IMR-90 (cell line): ENCODE measurements around the gene SP2. TPM values are rescaled to one million over a fixed set of nuclear protein-coding genes. Genes with fewer than 3 reads are reported as not detected.
A peak's percentile ranks its signal among the peaks of the same experiment; 100 is the strongest.

Experiments
- ATAC-seq: fragments of 200-7000 bp; cut with Tn5 transposase; 2 replicates; pipeline ENCODE4 v1.9.1; 2020; ENCODE audit warnings: low read depth, mild to moderate bottlenecking, moderate library complexity
- BruUV-seq: library from RNA; stranded (reverse); fragments of 400-500 nt; replicated peaks from 2 replicates; lab custom pipeline; 2021; lab: Mats Ljungman, UMichigan
- CTCF ChIA-PET: fragments of 300-600 bp; formaldehyde crosslinking; extraction: SDS; loops from one replicate; lab custom pipeline; 2021; ENCODE audit warnings: antibody characterized with exemption; lab: Yijun Ruan, JAX
- POLR2A ChIA-PET: fragments of 300-600 bp; sonication (Branson Sonifier 250); formaldehyde crosslinking; loops from one replicate; lab custom pipeline; 2022; ENCODE audit warnings: antibody characterized with exemption; ENCODE audit not compliant: unreplicated experiment; lab: Charles Lee
- DNase-seq: peaks from one replicate; pipeline ENCODE4 v3.0.0; 2013
- H2AFZ ChIP-seq: replicated peaks from 2 replicates; pipeline ENCODE3; 2013; ENCODE audit warnings: low read length, mild to moderate bottlenecking; ENCODE audit not compliant: poor library complexity
- H2AK5ac ChIP-seq: 2 replicates; pipeline ENCODE4 v1.6.1; 2013; ENCODE audit warnings: low read depth, low read length, inconsistent platforms
- H2AK9ac ChIP-seq: replicated peaks from 2 replicates; pipeline ENCODE3; 2013; ENCODE audit warnings: mild to moderate bottlenecking, low read depth, low read length, moderate library complexity; ENCODE audit not compliant: poor library complexity
- H2BK120ac ChIP-seq: 2 replicates; pipeline ENCODE4 v1.6.1; 2013; ENCODE audit warnings: low read depth, low read length, inconsistent platforms
- H2BK15ac ChIP-seq: 3 replicates; pipeline ENCODE4 v1.6.1; 2013; ENCODE audit warnings: low read depth, low read length, inconsistent platforms
- H2BK20ac ChIP-seq: 2 replicates; pipeline ENCODE4 v1.6.1; 2013; ENCODE audit warnings: low read depth, mild to moderate bottlenecking, inconsistent platforms, low read length, moderate library complexity
- H2BK5ac ChIP-seq: 2 replicates; pipeline ENCODE4 v1.6.1; 2013; ENCODE audit warnings: mild to moderate bottlenecking, low read depth, low read length, inconsistent platforms; ENCODE audit not compliant: poor library complexity, severe bottlenecking
- H3K14ac ChIP-seq: replicated peaks from 2 replicates; pipeline ENCODE4 v1.6.1; 2013; ENCODE audit warnings: low read depth, low read length, inconsistent platforms
- H3K18ac ChIP-seq: 2 replicates; pipeline ENCODE4 v1.6.1; 2013; ENCODE audit warnings: low read depth, low read length, control low read depth
- H3K23ac ChIP-seq: 2 replicates; pipeline ENCODE4 v1.6.1; 2013; ENCODE audit warnings: low read depth, low read length, inconsistent platforms
- H3K27ac ChIP-seq: 2 replicates; pipeline ENCODE4 v1.5.1; 2013; ENCODE audit warnings: mild to moderate bottlenecking, control low read depth, low read length; ENCODE audit not compliant: insufficient read depth
- H3K27me3 ChIP-seq: 2 replicates; pipeline ENCODE4 v1.6.1; 2013; ENCODE audit warnings: low read length; ENCODE audit not compliant: control insufficient read depth, insufficient read depth
- H3K36me3 ChIP-seq: 2 replicates; pipeline ENCODE4 v1.6.1; 2013; ENCODE audit warnings: low read length, mixed read lengths; ENCODE audit not compliant: control insufficient read depth, insufficient read depth
- H3K4ac ChIP-seq: 2 replicates; pipeline ENCODE4 v1.6.1; 2013; ENCODE audit warnings: low read depth, low read length, inconsistent platforms
- H3K4me1 ChIP-seq: 2 replicates; pipeline ENCODE4 v1.6.1; 2013; ENCODE audit warnings: low read length, mixed read lengths; ENCODE audit not compliant: control insufficient read depth, insufficient read depth
- H3K4me2 ChIP-seq: 2 replicates; pipeline ENCODE4 v1.6.1; 2013; ENCODE audit warnings: low read depth, mild to moderate bottlenecking, control low read depth, low read length, moderate library complexity
- H3K4me3 ChIP-seq: 2 replicates; pipeline ENCODE4 v1.5.1; 2013; ENCODE audit warnings: low read depth, mild to moderate bottlenecking, control low read depth, low read length, moderate library complexity; ENCODE audit not compliant: insufficient read depth
- H3K56ac ChIP-seq: 2 replicates; pipeline ENCODE4 v1.6.1; 2013; ENCODE audit warnings: low read length, inconsistent platforms; ENCODE audit not compliant: insufficient read depth; ENCODE audit errors: extremely low read depth
- H3K79me1 ChIP-seq, 2 experiments: 2 replicates each; pipeline ENCODE4 v1.6.1; 2013; ENCODE audit warnings: low read length in 2 of 2, inconsistent platforms in 1 of 2, low read depth in 1 of 2
- H3K9ac ChIP-seq: 2 replicates; pipeline ENCODE4 v1.6.1; 2013; ENCODE audit warnings: low read depth, low read length, control low read depth
- H3K9me1 ChIP-seq: 2 replicates; pipeline ENCODE4 v1.6.1; 2013; ENCODE audit warnings: low read length, inconsistent platforms; ENCODE audit not compliant: insufficient read depth
- H3K9me3 ChIP-seq: 2 replicates; pipeline ENCODE4 v1.6.1; 2013; ENCODE audit warnings: low read length; ENCODE audit not compliant: control insufficient read depth, insufficient read depth
- H4K20me1 ChIP-seq: 2 replicates; pipeline ENCODE4 v1.6.1; 2013; ENCODE audit warnings: low read length, inconsistent platforms; ENCODE audit not compliant: insufficient read depth
- H4K5ac ChIP-seq: 2 replicates; pipeline ENCODE4 v1.6.1; 2013; ENCODE audit warnings: mild to moderate bottlenecking, low read depth, low read length, control low read depth
- H4K8ac ChIP-seq, 2 experiments: 2 replicates each; pipeline ENCODE4 v1.6.1; 2013; ENCODE audit warnings: low read depth in 2 of 2, low read length in 2 of 2, control low read depth in 1 of 2, inconsistent platforms in 1 of 2
- H4K91ac ChIP-seq: 2 replicates; pipeline ENCODE4 v1.6.1; 2013; ENCODE audit warnings: low read depth, low read length, inconsistent platforms; ENCODE audit not compliant: insufficient read depth
- BHLHE40 ChIP-seq: fragments of 150-350 bp; IDR thresholded peaks from 2 replicates; pipeline ENCODE4 v1.6.1; 2016; ENCODE audit warnings: mild to moderate bottlenecking, low read depth, low read length
- ELK1 ChIP-seq: fragments of 150-350 bp; IDR thresholded peaks from 2 replicates; pipeline ENCODE4 v1.6.1; 2016; ENCODE audit warnings: low read depth, mild to moderate bottlenecking, low read length, moderate library complexity, borderline replicate concordance
- FOS ChIP-seq: fragments of 150-350 bp; IDR thresholded peaks from 2 replicates; pipeline ENCODE4 v1.6.1; 2016; ENCODE audit warnings: low read depth, low read length
- MXI1 ChIP-seq: IDR thresholded peaks from 2 replicates; pipeline ENCODE4 v1.6.1; 2012; ENCODE audit warnings: low read depth, mild to moderate bottlenecking, low read length, moderate library complexity, borderline replicate concordance
- NFE2L2 ChIP-seq: fragments of 150-350 bp; IDR thresholded peaks from 2 replicates; pipeline ENCODE4 v1.6.1; 2016; ENCODE audit warnings: low read depth, mild to moderate bottlenecking, low read length
- RFX5 ChIP-seq: IDR thresholded peaks from 2 replicates; pipeline ENCODE4 v1.8.0; 2012; ENCODE audit warnings: low read depth, mild to moderate bottlenecking, low read length, moderate library complexity
- USF2 ChIP-seq: fragments of 150-350 bp; IDR thresholded peaks from 2 replicates; pipeline ENCODE4 v1.6.1; 2017; ENCODE audit warnings: mild to moderate bottlenecking, antibody characterized with exemption, low read length, low read depth
- whole genome bisulfite sequencing, 2 experiments: methylation state at CpG; one replicate each; pipeline versions ENCODE4 v1.1.5 to v1.1.7; 2013; ENCODE audit warnings: missing lambda C conversion rate in 2 of 2; ENCODE audit not compliant: insufficient read length in 1 of 2; ENCODE audit errors: extremely low coverage in 2 of 2; 5-methylcytosine and 5-hydroxymethylcytosine counted together
- dilution Hi-C: fragments of 300-500 bp; cut with HindIII; formaldehyde crosslinking; loops from one replicate; pipeline ENCODE4 v1.14.3; 2018; ENCODE audit warnings: low sequenced_read_pairs; ENCODE audit not compliant: unreplicated experiment
- in situ Hi-C: fragments of 300-500 bp; cut with MboI; formaldehyde crosslinking; loops from 3 replicates; pipeline ENCODE4 v1.14.3; 2019; ENCODE audit warnings: low sequenced_read_pairs, inconsistent platforms, mixed read lengths
- intact Hi-C: fragments of 100-400 bp; cut with micrococcal nuclease; formaldehyde crosslinking; loops from 2 replicates; pipeline ENCODE4 v1.10.0; 2022
- polyA plus RNA-seq, 3 experiments: library from polyadenylated mRNA; depleted of rRNA; stranded (reverse); fragments of >200 nt; gene quantifications; 2 replicates each; pipeline ENCODE4 v1.2.3, GENCODE V29; 2012; ENCODE audit warnings: low replicate concordance in 1 of 3
- total RNA-seq: library from RNA; depleted of rRNA; stranded (reverse); fragments of >200 nt; gene quantifications from 2 replicates; pipeline ENCODE4 v1.2.3, GENCODE V29; 2012

SP2 gene
- total and polyA plus RNA-seq, 2 of the 4 experiments (the other 2 are of a cell fraction): 0.72 to 13.8 TPM

- no peak within 1 kb of the TSS for H3K18ac ChIP-seq
- peak within 1 kb of the TSS; percentile 95 to 97 for H4K8ac ChIP-seq
- no TSS peak for BruUV-seq
- peak within 1 kb of the TSS; percentile 42 for H3K9ac ChIP-seq
- H3K4ac ChIP-seq: peak within 1 kb of the TSS; percentile 76
- H4K5ac ChIP-seq: peak within 1 kb of the TSS; percentile 82
- no peaks in the 10 kb centered on the region for H3K27me3 ChIP-seq
- DNase-seq: peak; percentile 97
- peak within 1 kb of the TSS; percentile 88 for H2AK9ac ChIP-seq
- peak within 1 kb of the TSS; percentile 49; the same call in 1 of the 2 replicates for H2BK120ac ChIP-seq
- TF ChIP-seq USF2 (peak; percentile 77), ELK1 (no peak), NFE2L2 (no peak), RFX5 (peak; percentile 36; the same call in 1 of the 2 replicates), FOS (peak; percentile 19; the same call in 1 of the 2 replicates), MXI1 (peak; percentile 90; the same call in 1 of the 2 replicates), BHLHE40 (peak; percentile 84)
- H3K36me3 ChIP-seq: peaks cover 2% of the 10 kb centered on the region
- peak within 1 kb of the TSS; percentile 64 for H4K91ac ChIP-seq
- peak within 1 kb of the TSS; percentile 84 for H3K4me2 ChIP-seq
- 1% methylated on average over 18 of the region's 50 CpGs; no CpG with 5 or more reads in 1 of the 2 experiments for WGBS, 2 experiments
- no peaks in the 10 kb centered on the region for H4K20me1 ChIP-seq
- peak within 1 kb of the TSS; percentile 8; the same call in 1 of the 2 replicates for H3K56ac ChIP-seq
- H2BK20ac ChIP-seq: no peak within 1 kb of the TSS
- H2BK5ac ChIP-seq: no peak within 1 kb of the TSS
- POLR2A ChIA-PET: no interaction called here
- no peaks in the 10 kb centered on the region for H3K9me3 ChIP-seq
- peaks cover 8 to 22% of the 10 kb centered on the region in 2 experiments for H3K79me1 ChIP-seq
- peak within 1 kb of the TSS; percentile 70 for H3K4me3 ChIP-seq
- CTCF ChIA-PET: interaction anchor here (0.6 to 1.6 kb wide), 6 partner anchors 19 to 69 kb away, joined by 3 to 4 read pairs (median 3); partner anchors contain the start of gene CDK5RAP3
- peak within 1 kb of the TSS; percentile 80 for H3K14ac ChIP-seq
- peak within 1 kb of the TSS; percentile 48; the same call in 1 of the 2 replicates for H3K23ac ChIP-seq
- peak within 1 kb of the TSS; percentile 89 for H2AK5ac ChIP-seq
- in situ Hi-C loops (no loop called here), dilution Hi-C loops (no loop called here), intact Hi-C loops (loop anchor here (1.0 kb wide), 1 partner anchor 45 kb away; the partner anchor contains the start of gene SP2)
- peaks cover 8% of the 10 kb centered on the region; the same call in 1 of the 2 replicates for H3K9me1 ChIP-seq
- peaks cover 2% of the 10 kb centered on the region; the same call in 1 of the 2 replicates for H3K4me1 ChIP-seq
- peak within 1 kb of the TSS; percentile 41; the same call in 2 of the 3 replicates for H2BK15ac ChIP-seq
- H3K27ac ChIP-seq: peak within 1 kb of the TSS; percentile 39; the same call in 1 of the 2 replicates
- ATAC-seq: peak; percentile 100
- H2AFZ ChIP-seq: peak within 1 kb of the TSS; percentile 93
These were observed 45.4 kb downstream of the SP2 start, which contains the start of gene PNPO for GRCh38 chr17:47941246-47942095. TSS of gene PNPO (plus strand) at chr17:47941571. CDS start at chr17:47941676, 105 bp downstream.
